NOMO-1 (cell line): ENCODE data around the gene EFCAB8.
"Not testable (repeated sequence)": the region's sequence is repeated elsewhere in the genome, so short reads cannot be mapped to it uniquely, and the experiment has no call there.

Experiments
- DNase-seq, 2 experiments: peaks; one replicate each; lab custom pipeline; 2025; ENCODE audit not compliant: unreplicated experiment in 2 of 2; lab: John Stamatoyannopoulos, UW

EFCAB8 gene

DNA sequence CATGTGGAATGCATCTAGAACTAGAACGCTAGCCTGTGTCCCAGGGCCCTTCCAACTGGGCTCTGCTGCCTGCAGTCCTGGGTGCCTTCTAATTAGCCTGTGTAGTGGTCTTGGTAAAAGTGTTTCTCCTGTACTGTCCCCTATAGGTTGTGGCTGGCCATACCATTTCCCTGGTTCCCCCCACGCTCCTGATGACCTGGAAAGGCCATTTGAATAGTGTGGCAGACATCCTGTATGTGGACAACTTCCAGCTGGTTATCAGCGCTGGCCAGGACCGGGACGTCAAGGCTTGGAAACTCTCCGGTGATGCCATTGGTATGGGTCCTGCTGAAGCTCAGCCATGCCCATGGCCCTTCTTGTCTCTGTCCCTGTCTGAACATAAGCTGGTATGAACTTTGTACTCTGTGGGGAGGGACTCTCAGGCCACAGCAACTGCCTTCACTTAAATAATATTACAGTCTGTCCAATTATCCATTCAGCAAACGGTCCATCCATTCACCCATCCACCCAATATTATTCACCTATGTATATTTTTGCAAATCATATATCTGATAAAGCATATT, 84.8 kb downstream of the EFCAB8 start:
- no peak for DNase-seq

- peak in 1 of 2 experiments; percentile 8 for DNase-seq
These were observed 87.0 kb downstream of the EFCAB8 start for GRCh38 chr20:32945710-32946221.

DNA sequence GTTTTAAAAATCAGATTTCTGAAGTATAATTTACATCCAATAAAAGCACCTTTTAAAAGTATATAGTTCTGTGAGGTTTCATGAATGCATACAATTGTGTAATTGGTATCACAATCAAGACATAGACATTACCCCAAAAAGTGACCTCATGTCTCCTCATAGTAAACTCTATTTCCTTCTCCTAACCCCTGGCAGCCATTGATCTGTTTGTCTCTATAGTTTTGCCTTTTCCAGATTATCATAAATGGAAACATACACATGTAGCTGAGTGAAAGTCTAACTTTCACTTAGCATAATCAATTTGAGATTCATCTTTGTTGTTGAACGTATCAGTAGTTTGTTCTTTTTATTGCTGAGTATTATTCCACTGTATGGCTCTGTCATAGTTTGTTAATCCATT, 87.9 kb downstream of the EFCAB8 start:
- DNase-seq, result no peak

DNA sequence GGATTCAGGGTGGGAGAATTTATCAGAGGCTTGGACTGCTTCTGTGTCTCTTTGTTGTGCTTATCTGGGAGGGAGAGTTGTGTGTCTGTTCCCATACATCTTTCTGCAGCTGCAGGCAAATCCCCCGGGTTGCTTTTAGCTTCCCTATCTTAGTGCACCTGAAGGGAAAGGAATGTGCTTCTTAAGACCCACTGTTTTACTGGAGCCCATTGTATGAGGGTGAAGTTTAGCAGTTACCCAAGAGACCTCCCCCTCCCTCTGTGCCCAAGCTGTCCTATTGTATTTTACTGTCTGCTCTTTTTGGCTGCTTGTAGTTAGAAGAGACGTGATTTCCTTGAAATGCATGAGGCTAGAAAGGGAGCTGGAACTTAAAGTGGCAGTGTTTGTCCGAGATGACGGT, 91.8 kb downstream of the EFCAB8 start:
- not testable (repeated sequence) for DNase-seq

- no peak for DNase-seq
These were observed 98.7 kb downstream of the EFCAB8 start for GRCh38 chr20:32957459-32957858.

DNA sequence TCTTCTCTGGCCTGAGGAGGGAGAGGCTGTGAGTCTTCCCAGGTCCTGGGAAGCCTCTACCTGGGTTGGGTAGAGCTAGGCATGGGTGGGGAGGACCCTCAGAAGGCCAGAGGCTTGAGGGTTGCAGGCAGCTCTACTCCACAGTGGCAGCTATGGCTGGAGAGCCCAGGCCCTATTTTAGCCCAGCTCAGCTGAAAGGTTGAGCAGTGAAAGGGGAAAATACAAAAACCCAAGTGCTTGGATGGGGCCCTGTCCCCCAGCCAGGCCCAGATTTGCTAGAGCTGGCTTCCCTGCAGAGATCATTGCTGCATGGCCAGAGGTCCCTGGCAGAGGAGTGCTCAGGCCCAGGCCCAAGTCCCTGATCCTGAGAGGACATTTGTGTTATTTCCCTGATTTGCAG, 99.9 kb downstream of the EFCAB8 start:
- DNase-seq, result no peak

DNA sequence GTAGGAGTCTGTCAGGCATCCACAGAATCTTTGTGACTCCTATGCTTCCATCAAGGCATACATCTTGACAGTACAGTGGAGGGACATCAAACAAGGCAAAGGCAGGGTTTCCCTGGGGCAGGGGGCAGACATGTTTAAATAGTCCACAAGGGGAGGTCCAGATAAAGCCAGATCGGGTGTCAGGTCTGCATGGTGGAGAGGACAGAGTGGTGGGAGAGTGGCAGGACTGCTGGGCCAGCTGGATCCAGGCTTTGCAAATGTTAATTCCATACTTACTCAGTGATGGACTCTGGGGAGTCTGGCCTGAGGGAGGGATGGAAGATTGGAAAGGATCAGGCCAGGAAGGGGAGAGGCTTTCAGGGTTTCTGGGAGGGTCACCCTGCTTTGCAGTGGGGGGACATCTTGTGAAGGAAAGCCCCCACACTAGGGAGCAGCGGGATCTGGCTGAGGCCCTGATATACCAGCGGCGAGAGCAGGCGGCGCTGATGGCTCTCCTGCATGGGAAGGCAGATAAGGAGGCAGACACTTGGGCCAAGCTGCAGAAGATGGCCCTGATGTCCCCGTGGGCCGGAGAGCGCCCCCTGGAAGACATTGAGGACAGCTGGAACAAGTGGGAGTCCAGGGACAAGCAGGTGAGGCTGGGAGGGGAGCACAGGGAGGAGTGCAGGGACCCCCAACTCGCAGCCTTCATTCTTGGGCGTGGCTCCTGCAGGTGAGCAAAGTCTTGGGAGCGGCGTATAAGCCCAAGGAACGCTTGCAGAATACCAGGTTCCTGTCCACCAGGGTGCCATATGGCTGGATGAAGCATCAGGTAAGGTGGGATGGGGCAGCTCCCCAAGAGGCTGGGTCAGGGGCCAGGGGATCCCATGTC, 100.9 kb downstream of the EFCAB8 start:
- DNase-seq, result no peak

DNA sequence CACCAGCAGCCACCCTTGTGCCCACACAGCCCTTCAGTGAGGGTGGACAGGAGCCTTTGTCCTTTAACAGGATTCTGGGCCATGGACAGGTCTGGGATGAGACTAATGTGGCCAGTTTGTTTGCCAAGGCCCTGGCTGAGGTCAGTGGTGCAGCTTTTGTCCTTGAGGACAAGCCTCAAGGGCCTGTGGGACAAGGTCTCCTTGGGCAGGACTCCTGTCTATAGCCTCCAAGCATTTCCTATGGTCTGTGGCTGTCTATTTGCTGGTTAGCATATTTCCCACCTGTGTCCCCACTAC, 101.4 kb downstream of the EFCAB8 start:
- DNase-seq, result no peak

DNA sequence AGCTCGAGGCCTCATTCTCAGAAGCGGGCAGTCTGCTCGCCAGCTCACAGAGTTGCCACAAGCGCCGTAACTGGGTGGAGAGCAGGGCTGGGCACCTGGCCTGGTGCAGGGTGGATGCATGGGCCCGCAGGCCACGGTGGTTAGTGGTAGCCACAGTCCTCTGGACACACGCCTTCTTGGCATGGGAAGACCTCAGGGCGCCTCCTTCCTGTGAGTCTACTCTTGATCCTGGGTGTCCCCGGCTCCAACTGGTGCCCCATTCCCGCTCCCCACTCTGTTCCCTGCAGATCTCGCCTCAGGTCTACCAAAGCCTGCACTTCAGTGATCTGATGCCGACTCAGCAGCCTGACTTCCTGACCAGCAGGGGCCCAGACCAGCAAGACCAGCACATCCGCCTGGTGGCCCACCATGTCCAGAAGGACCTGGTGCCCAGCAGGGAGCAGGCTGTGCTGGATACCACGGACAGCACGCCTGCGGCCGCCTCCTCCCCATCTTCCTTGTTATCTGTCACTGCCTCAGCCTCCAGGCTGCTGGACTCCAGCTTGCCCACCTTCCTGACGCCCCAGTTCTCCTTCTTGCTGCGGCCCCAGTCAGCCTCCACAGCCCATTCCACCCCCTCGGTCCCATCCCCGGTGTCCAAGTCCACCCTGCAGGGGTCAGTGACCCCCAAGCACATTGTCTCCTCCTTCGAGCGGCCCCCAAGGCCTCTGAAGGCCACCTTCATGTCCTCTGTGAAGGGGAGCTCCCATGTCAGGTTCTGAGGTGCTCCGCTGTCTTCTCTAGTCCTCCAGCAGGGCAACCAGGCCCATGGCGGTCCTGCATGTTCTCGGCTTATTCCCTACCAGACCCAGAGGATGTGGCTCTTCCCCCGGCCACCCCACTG, 102.4 kb downstream of the EFCAB8 start:
- no peak for DNase-seq

DNA sequence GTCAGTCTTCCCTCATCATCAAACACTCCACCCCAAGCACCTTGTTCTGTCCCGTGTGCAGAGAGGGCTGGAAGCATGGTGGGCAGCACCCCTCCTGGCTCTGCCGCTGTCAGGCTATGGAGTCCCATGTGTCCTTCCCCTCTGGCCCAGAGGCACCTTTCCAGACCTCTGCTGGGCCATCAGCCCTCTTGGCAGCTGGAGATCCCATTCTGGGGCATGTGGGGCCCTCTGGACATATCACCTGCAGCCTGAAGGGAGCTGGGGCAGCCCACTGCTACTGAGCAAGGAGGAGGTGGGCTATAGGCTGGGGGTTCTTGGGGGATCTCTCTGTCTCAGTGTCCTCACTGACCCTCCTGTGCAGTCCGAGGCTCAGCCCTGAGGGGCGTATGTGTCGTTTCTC, 103.3 kb downstream of the EFCAB8 start:
- DNase-seq, result no peak

DNA sequence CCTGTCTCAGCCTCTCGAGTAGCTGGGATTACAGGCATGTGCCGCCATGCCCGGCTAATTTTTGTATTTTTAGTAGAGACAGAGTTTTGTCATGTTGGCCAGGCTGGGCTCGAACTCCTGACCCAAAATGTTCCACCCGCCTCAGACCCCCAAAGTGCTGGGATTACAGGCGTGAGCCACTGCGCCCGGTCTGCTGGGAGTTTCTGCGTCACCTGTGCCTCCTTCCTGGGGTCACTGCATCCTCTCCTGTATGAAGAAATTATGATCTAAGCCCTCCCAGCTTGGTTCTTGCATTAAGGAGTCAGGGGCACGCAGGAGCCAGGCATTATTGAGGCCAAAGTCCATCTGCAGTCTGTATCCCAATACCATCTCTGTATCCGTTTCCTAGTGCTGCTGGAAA, 103.9 kb downstream of the EFCAB8 start:
- DNase-seq, result not testable (repeated sequence)

DNA sequence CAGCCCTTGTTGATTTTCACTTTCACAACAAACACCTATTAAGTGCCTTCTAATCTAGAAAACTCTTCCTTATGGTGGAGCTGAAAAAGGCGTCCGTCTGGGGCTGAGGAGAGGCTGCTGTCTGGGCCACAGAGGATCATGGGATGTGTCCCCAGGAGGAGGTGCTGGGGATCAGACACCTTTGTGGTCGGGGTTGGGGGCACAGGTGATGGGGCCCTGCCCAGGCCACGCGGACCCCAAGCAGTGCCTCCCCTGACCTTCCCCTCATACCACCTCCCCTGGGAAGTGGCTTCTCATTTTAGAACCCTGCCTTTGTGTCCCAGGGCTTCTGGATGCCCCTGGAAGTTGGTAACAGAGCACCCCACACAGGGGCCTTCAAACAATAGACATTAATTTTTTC, 104.5 kb downstream of the EFCAB8 start:
- no peak for DNase-seq

DNA sequence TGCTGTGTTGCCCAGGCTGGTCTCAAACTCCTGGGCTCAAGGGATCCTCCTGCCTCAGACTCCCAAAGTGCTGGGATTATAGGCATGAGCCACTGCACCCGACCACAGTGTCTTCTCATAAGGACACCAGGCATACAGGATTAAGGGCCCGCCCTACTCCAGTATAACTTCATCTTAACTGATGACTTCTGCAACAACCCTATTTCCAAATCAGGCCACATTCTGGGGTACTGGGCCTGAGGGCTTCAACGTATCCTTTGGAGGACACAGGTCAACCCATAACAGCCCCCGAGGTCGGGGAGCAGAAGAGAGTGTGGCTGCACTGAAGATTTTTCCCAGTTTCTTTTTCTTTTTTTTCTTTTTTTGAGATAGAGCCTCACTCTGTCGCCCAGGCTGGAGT, 105.9 kb downstream of the EFCAB8 start:
- DNase-seq, result no peak

DNA sequence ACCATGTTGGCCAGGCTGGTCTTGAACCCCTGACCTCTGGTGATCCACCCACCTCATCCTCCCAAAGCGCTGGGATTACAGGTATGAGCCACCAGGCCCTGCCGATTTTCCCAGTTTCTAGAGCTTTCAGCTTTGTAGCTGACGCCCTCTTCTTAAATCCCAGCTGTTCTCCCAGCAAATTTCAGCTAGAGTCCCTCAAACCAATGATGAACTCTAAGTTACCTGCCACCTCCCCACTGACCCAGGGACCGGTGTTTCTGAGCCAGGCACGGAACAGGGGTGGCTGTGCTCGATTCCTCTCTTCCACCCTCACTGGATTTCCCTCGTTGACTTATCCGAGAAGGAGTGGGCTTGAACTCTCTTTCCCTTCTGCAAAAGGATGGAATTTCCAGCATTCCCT, 106.4 kb downstream of the EFCAB8 start:
- no peak for DNase-seq

- no peak for DNase-seq
These were observed 107.1 kb downstream of the EFCAB8 start for GRCh38 chr20:32965581-32966373.

DNA sequence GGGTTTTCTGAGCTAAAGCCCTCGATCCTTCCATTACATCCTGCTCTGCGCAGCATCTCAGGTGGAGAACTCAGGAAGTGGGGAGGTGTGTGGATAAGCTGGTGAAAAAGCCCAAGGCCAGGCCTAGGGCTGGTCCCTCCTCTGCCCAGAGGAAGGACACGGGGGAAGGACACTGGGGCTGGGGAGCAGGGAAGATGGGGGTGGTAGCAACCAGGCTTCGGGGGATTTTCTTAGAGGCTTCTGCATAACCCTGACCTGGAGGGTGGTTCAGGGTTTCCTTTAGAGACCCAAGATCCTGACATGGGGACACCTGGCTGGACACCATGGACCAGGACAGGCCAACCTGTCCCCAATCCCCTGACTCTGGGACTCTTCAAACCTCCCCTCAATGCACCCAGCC, 107.7 kb downstream of the EFCAB8 start:
- DNase-seq, result no peak

DNA sequence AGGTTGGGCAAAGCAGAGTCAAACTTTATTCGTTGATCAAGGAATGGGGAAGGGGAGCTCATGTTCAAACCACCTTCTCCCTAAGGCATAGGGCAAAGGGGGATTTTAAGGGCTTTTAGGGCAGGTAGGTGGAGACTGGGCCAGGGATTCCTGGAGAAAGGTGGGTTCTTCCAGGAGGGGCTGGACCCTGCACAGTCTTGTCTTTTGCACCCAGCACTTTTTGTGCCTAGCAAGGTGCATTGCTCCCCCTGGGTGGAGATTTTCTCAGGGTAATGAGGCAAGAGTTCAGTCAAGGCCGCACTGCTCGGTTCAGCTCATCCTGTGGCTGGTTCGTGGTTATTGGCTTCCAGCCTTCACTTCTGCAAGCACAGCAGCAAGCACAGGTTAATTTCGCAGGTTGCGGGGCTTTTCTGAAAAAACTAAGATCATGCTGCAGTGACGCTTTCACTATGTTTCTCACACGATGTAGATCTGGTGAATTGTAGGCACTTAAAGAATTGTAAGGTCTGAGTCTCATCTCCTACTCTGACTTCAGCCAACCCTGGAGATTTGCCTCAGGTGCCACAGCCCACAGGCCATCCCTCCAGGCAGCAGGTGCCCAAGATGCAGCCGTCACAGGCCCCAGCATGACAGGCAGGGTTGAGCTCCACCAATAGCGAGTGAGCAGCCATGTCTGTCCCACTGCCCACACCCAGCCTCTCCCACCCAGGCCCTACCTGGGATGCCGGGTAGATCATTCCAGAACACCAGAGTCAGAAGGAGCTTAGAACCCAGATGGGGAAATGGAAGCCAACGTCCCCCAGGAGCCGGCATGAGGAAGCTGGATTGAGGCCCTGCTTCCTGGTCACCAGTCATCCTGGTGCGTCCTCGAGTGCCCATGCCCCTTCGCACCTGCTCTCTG, 108.4 kb downstream of the EFCAB8 start:
- DNase-seq, result no peak

DNA sequence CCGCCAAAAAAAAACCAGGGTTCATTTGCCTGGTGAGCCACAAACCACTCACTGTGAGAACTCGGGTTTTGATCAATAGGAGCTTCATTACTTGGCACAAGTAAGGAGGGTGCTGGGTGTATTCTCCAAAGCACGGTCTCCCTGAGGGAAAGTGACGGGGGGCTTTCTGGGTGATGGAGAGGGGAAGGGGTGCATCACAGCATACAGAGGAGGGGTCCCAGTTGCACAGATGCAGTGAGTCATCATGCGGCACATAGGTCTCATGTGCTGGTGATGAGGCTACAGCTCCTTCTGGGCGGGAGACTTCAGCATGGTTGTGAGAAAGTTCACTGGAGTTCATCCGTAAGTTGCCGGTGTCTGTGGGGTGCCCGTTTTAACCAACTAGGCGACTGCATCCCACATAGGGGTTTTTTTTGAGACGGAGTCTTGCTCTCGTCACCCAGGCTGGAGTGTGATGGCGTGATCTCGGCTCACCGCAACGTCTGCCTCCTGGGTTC, 109.3 kb downstream of the EFCAB8 start:
- DNase-seq, result no peak

GRCh38 chr20:32968478-32969241, 109.9 kb downstream of the EFCAB8 start:
- DNase-seq, result no peak
